Fibroblast of lung (primary cell): Measurements from ENCODE around the gene XRCC3. TPM values are rescaled to one million over a fixed set of nuclear protein-coding genes. Genes with fewer than 3 reads are reported as not detected.

Experiments used
- DNase-seq, 2 donors: peaks; one replicate each; pipeline versions ENCODE4 v3.0.0 to v3.0.0-alpha.2; 2010; ENCODE audit warnings: low read depth in 2 of 2
- H2AFZ ChIP-seq: 2 replicates; pipeline ENCODE4 v1.5.1; 2012; ENCODE audit warnings: low read length, control low read depth, inconsistent platforms
- H3K27ac ChIP-seq: 2 replicates; pipeline ENCODE4 v1.5.1; 2011; ENCODE audit warnings: low read length, control low read depth; ENCODE audit not compliant: insufficient read depth
- H3K27me3 ChIP-seq: 2 replicates; pipeline ENCODE4 v1.5.1; 2011; ENCODE audit warnings: mild to moderate bottlenecking, low read length; ENCODE audit not compliant: control insufficient read depth, insufficient read depth
- H3K36me3 ChIP-seq: 2 replicates; pipeline ENCODE4 v1.5.1; 2011; ENCODE audit warnings: low read length; ENCODE audit not compliant: control insufficient read depth, insufficient read depth
- H3K4me1 ChIP-seq: 2 replicates; pipeline ENCODE4 v1.5.1; 2011; ENCODE audit warnings: low read length; ENCODE audit not compliant: control insufficient read depth, insufficient read depth; ENCODE audit errors: extremely low read depth
- H3K4me2 ChIP-seq: 2 replicates; pipeline ENCODE4 v1.5.1; 2011; ENCODE audit warnings: low read length, control low read depth; ENCODE audit not compliant: insufficient read depth; ENCODE audit errors: extremely low read depth
- H3K4me3 ChIP-seq, 4 experiments: fragments of 200-600 bp in 1 of 4; sonication (generic) in 1 of 4; replicated peaks in 1 of 4; 2 replicates each; pipeline ENCODE4 v1.5.1; 2011 to 2016; ENCODE audit warnings: low read length in 4 of 4, low read depth in 3 of 4, mild to moderate bottlenecking in 3 of 4, control low read depth in 2 of 4, inconsistent platforms in 1 of 4, mixed read lengths in 1 of 4; ENCODE audit not compliant: insufficient read depth in 1 of 4; ENCODE audit errors: control extremely low read depth in 1 of 4
- H3K79me2 ChIP-seq: 2 replicates; pipeline ENCODE4 v1.5.1; 2012; ENCODE audit warnings: mild to moderate bottlenecking, low read length, inconsistent platforms; ENCODE audit not compliant: control insufficient read depth, insufficient read depth
- H3K9ac ChIP-seq: 2 replicates; pipeline ENCODE4 v1.5.1; 2011; ENCODE audit warnings: mild to moderate bottlenecking, low read length, control low read depth; ENCODE audit not compliant: insufficient read depth
- H3K9me3 ChIP-seq: 2 replicates; pipeline ENCODE4 v1.5.1; 2012; ENCODE audit warnings: low read depth, low read length; ENCODE audit not compliant: control insufficient read depth, insufficient read depth
- H4K20me1 ChIP-seq: 2 replicates; pipeline ENCODE4 v1.5.1; 2011; ENCODE audit warnings: low read length; ENCODE audit not compliant: control insufficient read depth, insufficient read depth; ENCODE audit errors: extremely low read depth
- CTCF ChIP-seq, 2 donors: IDR thresholded peaks in 1 of 2; conservative IDR thresholded peaks in 1 of 2; 1 replicate in 1 of 2; 2 replicates in 1 of 2; pipeline ENCODE4 v1.5.1; 2011 to 2012; ENCODE audit warnings: low read length in 2 of 2, control low read depth in 1 of 2, inconsistent platforms in 1 of 2, low read depth in 1 of 2, mild to moderate bottlenecking in 1 of 2
- EZH2 ChIP-seq: IDR thresholded peaks from 2 replicates; pipeline ENCODE4 v1.5.1; 2012; ENCODE audit warnings: low read length, control low read depth, mild to moderate bottlenecking; ENCODE audit errors: missing control alignments
- polyA plus RNA-seq, 2 donors: library from polyadenylated mRNA; depleted of rRNA in 1 of 2; stranded (reverse) in 1 of 2; unstranded in 1 of 2; fragments of >200 nt; gene quantifications; 2 replicates each; pipeline ENCODE4 v1.2.1, GENCODE V29; 2011 to 2012; ENCODE audit warnings: missing spikeins in 1 of 2
- total RNA-seq: library from RNA; depleted of rRNA; stranded (reverse); fragments of >200 nt; gene quantifications from 2 replicates; pipeline ENCODE4 v1.2.1, GENCODE V29; 2014

The XRCC3 gene
- total and polyA plus RNA-seq, 2 donors (not counting 1 experiment from before 2014, with no cell fraction given): 4.9 to 9.2 TPM

DNA sequence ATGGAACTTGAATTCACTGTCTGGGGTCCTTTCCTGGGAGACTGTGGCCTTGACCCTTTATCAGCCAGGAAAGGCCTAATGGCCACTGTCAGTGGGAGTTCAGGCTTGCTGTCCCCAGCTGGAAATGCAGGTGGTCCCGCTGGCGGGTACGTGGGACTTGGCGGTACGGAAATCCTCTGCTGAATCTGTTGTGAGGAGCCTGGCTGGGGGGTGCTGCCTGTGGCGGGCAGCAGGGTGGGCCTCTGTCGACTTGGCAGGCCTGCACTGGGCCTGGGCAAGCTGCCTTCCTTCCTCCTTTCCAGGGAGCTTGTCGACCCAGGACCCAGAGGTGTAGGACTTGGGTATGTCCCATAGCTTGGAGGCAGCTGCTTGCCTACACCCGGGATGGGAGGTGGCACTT, 26.6 kb upstream of the XRCC3 start:
- Histone ChIP-seq H3K4me3 (no peak overlapping the region), H3K27ac (no peak overlapping the region), H4K20me1 (no peaks in the 10 kb centered on the region), H3K36me3 (no peaks in the 10 kb centered on the region), H3K79me2 (no peaks in the 10 kb centered on the region), H3K9me3 (no peaks in the 10 kb centered on the region), H3K9ac (no peak overlapping the region), H2AFZ (no peak overlapping the region), H3K4me2 (no peak overlapping the region), H3K4me1 (peaks cover 2% of the 10 kb centered on the region), H3K27me3 (no peaks in the 10 kb centered on the region)
- no peak for TF ChIP-seq EZH2
- no peak for TF ChIP-seq CTCF (conservative IDR thresholded peaks at IDR 0.05 in 1 of 2, IDR thresholded peaks at IDR 0.05 in 1 of 2; ENCODE audit: low read depth in 1 of 2, low read length in 2 of 2)
- DNase-seq: no peak

DNA sequence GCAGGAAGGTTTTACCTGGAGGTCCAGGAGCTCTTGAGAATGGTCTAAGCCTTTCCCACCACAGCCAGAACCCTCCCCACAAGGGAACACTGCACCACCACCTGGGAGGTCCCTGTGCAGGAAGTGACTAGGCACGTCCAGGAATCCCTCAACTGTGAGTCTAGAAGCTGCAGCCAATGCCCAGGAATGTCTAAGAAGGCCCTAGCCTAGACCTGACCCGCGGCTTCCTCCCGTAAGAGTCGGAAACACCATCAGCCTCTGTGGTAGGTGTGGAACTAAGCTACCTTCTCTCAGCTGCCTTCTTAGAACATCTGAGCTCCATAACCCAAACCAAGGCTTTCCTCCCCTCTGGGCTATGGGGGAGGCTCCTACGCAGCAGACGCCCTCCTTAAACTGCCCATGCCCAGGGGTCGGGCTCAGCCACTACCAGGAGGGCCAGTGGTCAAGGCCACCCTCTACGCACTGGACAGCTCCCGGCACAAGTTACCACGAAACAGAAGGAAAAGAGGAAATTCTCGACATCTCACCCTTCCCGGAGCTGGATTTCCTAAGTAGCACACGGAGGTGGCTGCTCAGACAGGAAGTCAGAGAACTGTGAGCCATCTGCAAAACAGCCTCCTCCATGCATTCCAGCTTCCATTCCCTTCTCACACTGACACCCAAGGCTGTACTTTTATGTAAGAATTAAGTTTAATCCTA, 25.9 kb upstream of the XRCC3 start:
- H3K27me3 ChIP-seq: no peaks in the 10 kb centered on the region
- H3K27ac ChIP-seq: no peak overlapping the region
- H3K9me3 ChIP-seq: no peaks in the 10 kb centered on the region
- no peaks in the 10 kb centered on the region for H3K36me3 ChIP-seq
- peaks cover 2% of the 10 kb centered on the region for H3K4me1 ChIP-seq
- no peak overlapping the region for H3K4me3 ChIP-seq
- DNase-seq: peak in 1 of 2 donors; percentile 36
- H3K4me2 ChIP-seq: no peak overlapping the region
- H2AFZ ChIP-seq: no peak overlapping the region
- no peak overlapping the region for H3K9ac ChIP-seq
- H3K79me2 ChIP-seq: no peaks in the 10 kb centered on the region
- no peaks in the 10 kb centered on the region for H4K20me1 ChIP-seq
- TF ChIP-seq EZH2 (no peak), CTCF (conservative IDR thresholded peaks at IDR 0.05 in 1 of 2, IDR thresholded peaks at IDR 0.05 in 1 of 2; ENCODE audit: low read depth in 1 of 2, low read length in 2 of 2) (no peak)

DNA sequence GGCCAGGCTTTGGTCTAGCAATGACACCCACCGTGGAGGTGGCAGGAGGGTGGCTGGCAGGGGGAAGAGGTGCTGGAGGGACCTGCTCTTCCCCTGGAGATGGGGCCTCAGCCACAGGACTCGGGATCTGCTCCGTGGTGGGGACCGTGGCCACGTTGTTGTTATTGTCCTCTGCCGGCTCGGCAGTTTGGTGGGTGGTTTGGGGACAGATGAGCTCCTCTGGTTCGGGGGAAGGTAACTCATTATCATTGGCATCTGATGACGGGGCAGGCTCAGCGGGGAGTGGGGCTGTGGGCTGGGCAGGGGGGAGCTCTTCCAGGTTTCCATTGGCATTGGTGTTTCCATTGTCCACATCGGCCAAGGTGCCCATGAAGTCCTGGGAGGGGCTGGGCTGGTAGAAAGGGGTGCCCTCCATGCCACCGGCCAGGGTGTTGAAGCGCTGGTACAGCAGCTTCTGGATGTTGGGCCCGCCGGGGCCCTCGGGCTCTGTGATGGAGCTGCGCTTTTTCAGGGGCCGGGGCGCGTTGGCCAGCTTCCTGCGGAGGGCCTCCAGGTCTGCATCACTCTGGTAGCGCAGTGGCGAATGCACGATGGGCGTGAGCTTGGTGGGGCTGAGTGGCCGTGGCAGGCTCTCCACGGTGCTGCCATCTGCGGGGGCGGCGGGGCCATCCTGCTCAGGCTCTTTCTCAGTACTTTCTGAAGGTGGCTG, 24.7 kb upstream of the XRCC3 start:
- Histone ChIP-seq H2AFZ (no peak overlapping the region), H3K4me2 (no peak overlapping the region), H3K27me3 (no peaks in the 10 kb centered on the region), H3K4me1 (peaks cover 2% of the 10 kb centered on the region), H3K36me3 (no peaks in the 10 kb centered on the region), H3K27ac (no peak overlapping the region), H3K4me3 (no peak overlapping the region), H3K9ac (no peak overlapping the region), H4K20me1 (no peaks in the 10 kb centered on the region), H3K79me2 (no peaks in the 10 kb centered on the region), H3K9me3 (no peaks in the 10 kb centered on the region)
- TF ChIP-seq EZH2 (no peak), CTCF (conservative IDR thresholded peaks at IDR 0.05 in 1 of 2, IDR thresholded peaks at IDR 0.05 in 1 of 2; ENCODE audit: low read depth in 1 of 2, low read length in 2 of 2) (no peak)
- no peak for DNase-seq
